ENCODE results near the gene DYTN.

DNA sequence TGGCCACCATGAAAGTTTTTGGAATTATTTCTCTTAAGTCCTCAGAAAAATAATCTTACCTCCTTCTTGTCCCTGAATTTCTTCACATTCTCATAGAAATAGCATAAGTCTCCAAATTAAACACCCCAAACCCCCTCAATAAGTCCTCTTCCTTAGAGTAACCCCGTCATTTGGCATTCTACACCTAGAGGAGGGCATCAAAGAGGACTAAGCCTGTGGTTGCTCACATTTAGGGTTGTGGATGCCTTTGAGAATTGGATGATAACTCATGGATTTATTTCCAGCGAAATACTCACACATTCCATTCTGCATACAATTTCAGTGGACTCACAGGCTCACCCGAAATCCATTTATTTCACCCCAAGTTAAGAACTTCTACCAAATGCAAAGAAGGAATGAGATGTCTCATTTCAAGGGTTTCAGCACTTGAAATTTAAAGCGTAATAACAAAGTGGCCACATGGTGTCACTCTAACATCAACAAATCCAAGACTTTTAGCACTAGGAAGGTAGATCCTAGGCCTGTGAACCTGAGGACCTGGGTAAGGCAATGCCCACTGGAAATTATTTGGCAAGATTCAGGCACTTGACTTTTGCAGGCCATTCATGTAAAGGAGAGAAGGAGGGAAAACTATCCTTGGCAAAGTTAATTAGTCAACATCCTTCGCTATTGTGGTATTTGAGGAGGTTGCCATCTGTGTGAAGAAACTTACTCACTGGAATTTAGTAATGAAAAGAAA, 24.6 kb downstream of the DYTN start:
- TF ChIP-seq, protein P1, sequence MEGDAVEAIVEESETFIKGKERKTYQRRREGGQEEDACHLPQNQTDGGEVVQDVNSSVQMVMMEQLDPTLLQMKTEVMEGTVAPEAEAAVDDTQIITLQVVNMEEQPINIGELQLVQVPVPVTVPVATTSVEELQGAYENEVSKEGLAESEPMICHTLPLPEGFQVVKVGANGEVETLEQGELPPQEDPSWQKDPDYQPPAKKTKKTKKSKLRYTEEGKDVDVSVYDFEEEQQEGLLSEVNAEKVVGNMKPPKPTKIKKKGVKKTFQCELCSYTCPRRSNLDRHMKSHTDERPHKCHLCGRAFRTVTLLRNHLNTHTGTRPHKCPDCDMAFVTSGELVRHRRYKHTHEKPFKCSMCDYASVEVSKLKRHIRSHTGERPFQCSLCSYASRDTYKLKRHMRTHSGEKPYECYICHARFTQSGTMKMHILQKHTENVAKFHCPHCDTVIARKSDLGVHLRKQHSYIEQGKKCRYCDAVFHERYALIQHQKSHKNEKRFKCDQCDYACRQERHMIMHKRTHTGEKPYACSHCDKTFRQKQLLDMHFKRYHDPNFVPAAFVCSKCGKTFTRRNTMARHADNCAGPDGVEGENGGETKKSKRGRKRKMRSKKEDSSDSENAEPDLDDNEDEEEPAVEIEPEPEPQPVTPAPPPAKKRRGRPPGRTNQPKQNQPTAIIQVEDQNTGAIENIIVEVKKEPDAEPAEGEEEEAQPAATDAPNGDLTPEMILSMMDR (IDR thresholded peaks at IDR 0.05), result peak; percentile 70
- TF ChIP-seq ZFX (IDR thresholded peaks at IDR 0.05; ENCODE audit: borderline replicate concordance), result no peak
